HCT116 (cell line): ENCODE results near the gene MARK1.

Experiments
- CTCF ChIP-seq, 3 experiments: fragments of 200-600 bp in 1 of 3; sonication (generic) in 1 of 3; IDR thresholded peaks in 2 of 3; conservative IDR thresholded peaks in 1 of 3; 2 replicates each; pipeline ENCODE4 v1.5.1; 2012 to 2017; ENCODE audit warnings: low read depth in 2 of 3, low read length in 2 of 3, antibody characterized with exemption in 1 of 3, borderline replicate concordance in 1 of 3, control low read depth in 1 of 3, mild to moderate bottlenecking in 1 of 3, mixed read lengths in 1 of 3, mixed run types in 1 of 3, moderate library complexity in 1 of 3; ENCODE audit not compliant: insufficient read depth in 1 of 3
- EZH2 ChIP-seq: fragments of 200-600 bp; sonication (generic); IDR thresholded peaks from 2 replicates; pipeline ENCODE4 v1.6.1; 2017; ENCODE audit warnings: antibody characterized with exemption, mixed run types
- EZH2phosphoT487 ChIP-seq: fragments of 200-600 bp; IDR thresholded peaks from 2 replicates; pipeline ENCODE4 v1.6.1; 2018; ENCODE audit warnings: antibody characterized with exemption, borderline replicate concordance
- FOSL1 ChIP-seq: IDR thresholded peaks from 2 replicates; pipeline ENCODE4 v1.6.1; 2012; ENCODE audit warnings: low read depth
- POLR2A ChIP-seq: IDR thresholded peaks from 2 replicates; pipeline ENCODE4 v1.7.0; 2011; ENCODE audit warnings: borderline replicate concordance; ENCODE audit not compliant: insufficient read depth, insufficient read length; ENCODE audit errors: extremely low read depth
- POLR2AphosphoS5 ChIP-seq: IDR thresholded peaks from 2 replicates; pipeline ENCODE4 v1.6.1; 2011; ENCODE audit warnings: mild to moderate bottlenecking, low read depth, low read length, moderate library complexity
- RAD21 ChIP-seq: IDR thresholded peaks from 2 replicates; pipeline ENCODE4 v1.6.1; 2012; ENCODE audit warnings: low read depth, mild to moderate bottlenecking
- REST ChIP-seq: IDR thresholded peaks from 2 replicates; pipeline ENCODE4 v1.6.1; 2012; ENCODE audit warnings: low read depth
- SIN3A ChIP-seq: IDR thresholded peaks from 2 replicates; pipeline ENCODE4 v1.6.1; 2012; ENCODE audit warnings: low read depth
- SP1 ChIP-seq: IDR thresholded peaks from 2 replicates; pipeline ENCODE4 v1.6.1; 2012; ENCODE audit warnings: low read depth
- YY1 ChIP-seq: IDR thresholded peaks from 2 replicates; pipeline ENCODE4 v1.6.1; 2011; ENCODE audit warnings: low read length, low read depth, moderate library complexity, mild to moderate bottlenecking; ENCODE audit not compliant: insufficient replicate concordance; ENCODE audit errors: extremely low read depth
- ZFX ChIP-seq: fragments of 450-650 bp; IDR thresholded peaks from 2 replicates; pipeline ENCODE4 v1.6.1; 2017
- ZNF274 ChIP-seq: fragments of 200-500 bp; sonication (Bioruptor generic); IDR thresholded peaks from 2 replicates; pipeline ENCODE4 v1.6.1; 2014; ENCODE audit warnings: mild to moderate bottlenecking, low read depth, low read length, inconsistent platforms
- TF ChIP-seq, protein P1 (sequence below): IDR thresholded peaks from 2 replicates; pipeline ENCODE4 v1.6.1; 2012

DNA sequence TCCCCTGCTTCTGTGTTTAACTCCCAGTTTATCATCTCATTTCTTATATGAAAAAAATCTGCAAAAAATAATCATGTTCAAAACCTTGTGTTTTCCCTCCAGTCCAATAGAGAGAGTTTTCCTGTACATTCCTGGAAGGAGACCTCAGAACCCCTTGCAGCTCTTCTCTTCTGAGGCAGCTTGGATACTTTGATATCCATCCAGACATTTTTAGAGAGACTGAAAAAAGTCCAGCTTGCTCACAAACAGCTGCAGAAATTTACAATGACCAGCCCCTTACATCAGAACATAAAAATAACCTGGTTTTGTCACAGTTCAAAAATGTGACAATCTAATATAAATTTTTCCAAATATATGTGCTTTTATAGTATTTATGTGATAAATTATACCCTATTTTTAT, 88.9 kb downstream of the MARK1 start:
- no peak for TF ChIP-seq CTCF (IDR thresholded peaks at IDR 0.05 in 2 of 3, conservative IDR thresholded peaks at IDR 0.05 in 1 of 3; ENCODE audit: borderline replicate concordance in 1 of 3, insufficient read depth in 1 of 3, low read depth in 2 of 3, low read length in 2 of 3)
- TF ChIP-seq FOSL1 = no peak
- TF ChIP-seq ZFX = no peak
- TF ChIP-seq SIN3A = no peak
- TF ChIP-seq, protein P1, sequence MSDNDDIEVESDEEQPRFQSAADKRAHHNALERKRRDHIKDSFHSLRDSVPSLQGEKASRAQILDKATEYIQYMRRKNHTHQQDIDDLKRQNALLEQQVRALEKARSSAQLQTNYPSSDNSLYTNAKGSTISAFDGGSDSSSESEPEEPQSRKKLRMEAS = no peak
- no peak for TF ChIP-seq POLR2A
- TF ChIP-seq REST = no peak
- no peak for TF ChIP-seq SP1
- no peak for TF ChIP-seq EZH2phosphoT487
- TF ChIP-seq EZH2 = no peak
- TF ChIP-seq POLR2AphosphoS5 = no peak
- no peak for TF ChIP-seq RAD21
- TF ChIP-seq YY1 = no peak
- no peak for TF ChIP-seq ZNF274
